ENCODE measurements around the gene MAST3. TPM values are rescaled to one million over a fixed set of nuclear protein-coding genes. Genes with fewer than 3 reads are reported as not detected.
A peak's percentile ranks its signal among the peaks of the same experiment; 100 is the strongest.

MAST3 gene
- total and polyA plus RNA-seq, 4 donors: 4.3 to 10.6 (median 6.7) TPM

GRCh38 chr19:18194554-18195238 is 97.1 kb downstream of the MAST3 start:
- Histone ChIP-seq H3K9me3 (ENCODE audit: control insufficient read depth in 4 of 4, low read length in 3 of 4) (no peaks in the 10 kb centered on the region), H3K27me3 (ENCODE audit: control insufficient read depth in 4 of 4, insufficient read depth in 4 of 4, low read length in 3 of 4) (no peaks in the 10 kb centered on the region), H3K4me1 (ENCODE audit: control insufficient read depth in 4 of 4, insufficient read depth in 4 of 4, low read length in 3 of 4) (peaks cover 7 to 19% (median 14%) of the 10 kb centered on the region in 4 donors), H3K4me3 (ENCODE audit: low read depth in 1 of 3, low read length in 3 of 3) (no peak overlapping the region), H3K9ac (ENCODE audit: low read depth in 1 of 2, low read length in 2 of 2) (no peak overlapping the region), H3K36me3 (ENCODE audit: control insufficient read depth in 4 of 4, insufficient read depth in 3 of 4, low read depth in 1 of 4, low read length in 3 of 4) (peaks cover 0 to 12% (median 2%) of the 10 kb centered on the region in 4 donors), H3K27ac (ENCODE audit: low read depth in 1 of 2, low read length in 2 of 2) (no peak overlapping the region)
- TF ChIP-seq HNF4A (conservative IDR thresholded peaks at IDR 0.05) (no peak), CTCF (IDR thresholded peaks at IDR 0.05; ENCODE audit: low read depth, low read length, missing input control) (no peak), HNF4G (IDR thresholded peaks at IDR 0.05) (no peak), TAF1 (conservative IDR thresholded peaks at IDR 0.05) (no peak), GABPA (IDR thresholded peaks at IDR 0.05 in 1 of 2, conservative IDR thresholded peaks at IDR 0.05 in 1 of 2) (no peak), FOXA2 (IDR thresholded peaks at IDR 0.05) (no peak), YY1 (IDR thresholded peaks at IDR 0.05) (no peak), RAD21 (IDR thresholded peaks at IDR 0.05) (no peak), NR2F2 (IDR thresholded peaks at IDR 0.05) (no peak), JUND (IDR thresholded peaks at IDR 0.05) (no peak)
- TF ChIP-seq, protein P1, sequence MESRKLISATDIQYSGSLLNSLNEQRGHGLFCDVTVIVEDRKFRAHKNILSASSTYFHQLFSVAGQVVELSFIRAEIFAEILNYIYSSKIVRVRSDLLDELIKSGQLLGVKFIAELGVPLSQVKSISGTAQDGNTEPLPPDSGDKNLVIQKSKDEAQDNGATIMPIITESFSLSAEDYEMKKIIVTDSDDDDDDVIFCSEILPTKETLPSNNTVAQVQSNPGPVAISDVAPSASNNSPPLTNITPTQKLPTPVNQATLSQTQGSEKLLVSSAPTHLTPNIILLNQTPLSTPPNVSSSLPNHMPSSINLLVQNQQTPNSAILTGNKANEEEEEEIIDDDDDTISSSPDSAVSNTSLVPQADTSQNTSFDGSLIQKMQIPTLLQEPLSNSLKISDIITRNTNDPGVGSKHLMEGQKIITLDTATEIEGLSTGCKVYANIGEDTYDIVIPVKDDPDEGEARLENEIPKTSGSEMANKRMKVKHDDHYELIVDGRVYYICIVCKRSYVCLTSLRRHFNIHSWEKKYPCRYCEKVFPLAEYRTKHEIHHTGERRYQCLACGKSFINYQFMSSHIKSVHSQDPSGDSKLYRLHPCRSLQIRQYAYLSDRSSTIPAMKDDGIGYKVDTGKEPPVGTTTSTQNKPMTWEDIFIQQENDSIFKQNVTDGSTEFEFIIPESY (IDR thresholded peaks at IDR 0.05): no peak
- TF ChIP-seq, protein P2, sequence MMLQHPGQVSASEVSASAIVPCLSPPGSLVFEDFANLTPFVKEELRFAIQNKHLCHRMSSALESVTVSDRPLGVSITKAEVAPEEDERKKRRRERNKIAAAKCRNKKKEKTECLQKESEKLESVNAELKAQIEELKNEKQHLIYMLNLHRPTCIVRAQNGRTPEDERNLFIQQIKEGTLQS (IDR thresholded peaks at IDR 0.05): no peak
- TF ChIP-seq, protein P3, sequence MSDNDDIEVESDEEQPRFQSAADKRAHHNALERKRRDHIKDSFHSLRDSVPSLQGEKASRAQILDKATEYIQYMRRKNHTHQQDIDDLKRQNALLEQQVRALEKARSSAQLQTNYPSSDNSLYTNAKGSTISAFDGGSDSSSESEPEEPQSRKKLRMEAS (IDR thresholded peaks at IDR 0.05): no peak
- WGBS: 63% methylated on average over 27 of the region's 27 CpGs
- peak; percentile 65 for DNase-seq (ENCODE audit: low spot score)

- H3K9me3 ChIP-seq (ENCODE audit: control insufficient read depth in 4 of 4, low read length in 3 of 4): no peaks in the 10 kb centered on the region
- peaks cover 7 to 19% (median 13%) of the 10 kb centered on the region in 4 donors for H3K4me1 ChIP-seq (ENCODE audit: control insufficient read depth in 4 of 4, insufficient read depth in 4 of 4, low read length in 3 of 4)
- no peak for TF ChIP-seq FOXA1 (IDR thresholded peaks at IDR 0.05)
- TF ChIP-seq RAD21 (IDR thresholded peaks at IDR 0.05): no peak
- TF ChIP-seq, protein P1 (IDR thresholded peaks at IDR 0.05): no peak
- TF ChIP-seq TAF1 (conservative IDR thresholded peaks at IDR 0.05): no peak
- no peak for TF ChIP-seq JUND (IDR thresholded peaks at IDR 0.05)
- no peak for TF ChIP-seq RXRA (IDR thresholded peaks at IDR 0.05)
- TF ChIP-seq, protein P4, sequence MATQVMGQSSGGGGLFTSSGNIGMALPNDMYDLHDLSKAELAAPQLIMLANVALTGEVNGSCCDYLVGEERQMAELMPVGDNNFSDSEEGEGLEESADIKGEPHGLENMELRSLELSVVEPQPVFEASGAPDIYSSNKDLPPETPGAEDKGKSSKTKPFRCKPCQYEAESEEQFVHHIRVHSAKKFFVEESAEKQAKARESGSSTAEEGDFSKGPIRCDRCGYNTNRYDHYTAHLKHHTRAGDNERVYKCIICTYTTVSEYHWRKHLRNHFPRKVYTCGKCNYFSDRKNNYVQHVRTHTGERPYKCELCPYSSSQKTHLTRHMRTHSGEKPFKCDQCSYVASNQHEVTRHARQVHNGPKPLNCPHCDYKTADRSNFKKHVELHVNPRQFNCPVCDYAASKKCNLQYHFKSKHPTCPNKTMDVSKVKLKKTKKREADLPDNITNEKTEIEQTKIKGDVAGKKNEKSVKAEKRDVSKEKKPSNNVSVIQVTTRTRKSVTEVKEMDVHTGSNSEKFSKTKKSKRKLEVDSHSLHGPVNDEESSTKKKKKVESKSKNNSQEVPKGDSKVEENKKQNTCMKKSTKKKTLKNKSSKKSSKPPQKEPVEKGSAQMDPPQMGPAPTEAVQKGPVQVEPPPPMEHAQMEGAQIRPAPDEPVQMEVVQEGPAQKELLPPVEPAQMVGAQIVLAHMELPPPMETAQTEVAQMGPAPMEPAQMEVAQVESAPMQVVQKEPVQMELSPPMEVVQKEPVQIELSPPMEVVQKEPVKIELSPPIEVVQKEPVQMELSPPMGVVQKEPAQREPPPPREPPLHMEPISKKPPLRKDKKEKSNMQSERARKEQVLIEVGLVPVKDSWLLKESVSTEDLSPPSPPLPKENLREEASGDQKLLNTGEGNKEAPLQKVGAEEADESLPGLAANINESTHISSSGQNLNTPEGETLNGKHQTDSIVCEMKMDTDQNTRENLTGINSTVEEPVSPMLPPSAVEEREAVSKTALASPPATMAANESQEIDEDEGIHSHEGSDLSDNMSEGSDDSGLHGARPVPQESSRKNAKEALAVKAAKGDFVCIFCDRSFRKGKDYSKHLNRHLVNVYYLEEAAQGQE (IDR thresholded peaks at IDR 0.05): no peak
- TF ChIP-seq, protein P2 (IDR thresholded peaks at IDR 0.05): no peak
- no peak for TF ChIP-seq EGR1 (IDR thresholded peaks at IDR 0.05; ENCODE audit: low read depth in 2 of 2)
- TF ChIP-seq YY1 (IDR thresholded peaks at IDR 0.05): no peak
- no peak for TF ChIP-seq CTCF (IDR thresholded peaks at IDR 0.05; ENCODE audit: low read depth, low read length, missing input control)
- TF ChIP-seq HNF4G (IDR thresholded peaks at IDR 0.05): no peak
- no peak for DNase-seq (ENCODE audit: low spot score)
- H3K36me3 ChIP-seq (ENCODE audit: control insufficient read depth in 4 of 4, insufficient read depth in 3 of 4, low read depth in 1 of 4, low read length in 3 of 4): peaks cover 0 to 12% (median 4%) of the 10 kb centered on the region in 4 donors
- 89% methylated on average over 7 of the region's 7 CpGs for WGBS
- no peak overlapping the region for H3K27ac ChIP-seq (ENCODE audit: low read depth in 1 of 2, low read length in 2 of 2)
- H3K4me3 ChIP-seq (ENCODE audit: low read depth in 1 of 3, low read length in 3 of 3): no peak overlapping the region
- no peaks in the 10 kb centered on the region for H3K27me3 ChIP-seq (ENCODE audit: control insufficient read depth in 4 of 4, insufficient read depth in 4 of 4, low read length in 3 of 4)
- H3K9ac ChIP-seq (ENCODE audit: low read depth in 1 of 2, low read length in 2 of 2): no peak overlapping the region
These were observed 98.9 kb downstream of the MAST3 start for GRCh38 chr19:18196511-18196845.

All from liver (tissue), 9 donors.